Stimulated activated CD4-positive, alpha-beta T cell treated with anti-CD3 and anti-CD28 coated beads, TNF-alpha, amount 100 ng/mL, for 24 hours (primary cell): ENCODE data around the gene FSIP1.

Experiments used
- DNase-seq, 3 experiments: peaks; one replicate each; pipeline ENCODE4 v3.0.0-alpha.2; 2020; ENCODE audit warnings: low read depth in 3 of 3

FSIP1 gene

DNA sequence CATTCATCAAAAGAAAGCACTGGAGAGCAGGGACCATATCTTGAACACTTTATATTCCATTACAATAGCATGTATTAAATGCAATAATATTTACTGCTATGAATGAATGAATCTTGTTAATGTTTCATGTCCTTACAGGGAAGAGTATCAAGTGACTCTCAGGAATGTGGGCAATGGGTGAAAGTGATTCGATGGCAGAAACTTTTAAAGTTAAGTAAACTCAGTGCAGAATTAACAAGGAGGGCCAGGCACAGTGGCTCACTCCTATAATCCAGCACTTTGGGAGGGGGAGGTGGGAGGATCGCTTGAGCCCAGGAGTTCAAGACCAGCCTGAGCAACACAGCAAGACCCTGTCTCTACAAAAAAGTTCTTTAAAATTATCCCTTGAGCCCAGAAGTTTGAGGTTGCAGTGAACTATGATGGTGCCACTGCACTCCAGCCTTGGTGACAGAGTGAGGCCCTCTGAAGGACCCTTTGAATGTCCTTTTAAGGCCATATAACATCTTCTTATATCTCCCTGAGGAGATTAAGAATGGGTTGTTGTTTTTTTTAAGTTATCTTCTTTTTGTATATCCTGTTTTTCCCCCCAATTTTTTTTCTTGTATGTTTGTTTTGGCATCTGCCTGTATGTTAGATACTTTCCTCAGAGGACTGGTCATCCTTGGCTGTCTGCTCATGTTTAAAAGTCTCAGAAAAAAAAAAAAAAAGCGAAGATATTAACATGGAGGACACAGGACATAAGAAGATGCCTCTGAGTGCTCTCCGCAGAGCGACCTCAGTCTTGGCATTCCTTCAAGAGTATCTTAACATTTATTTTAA lies 9.6 kb upstream of the FSIP1 start:
- DNase-seq: no peak

- DNase-seq: no peak
Observed at GRCh38 chr15:39789736-39790135, 7.1 kb upstream of the FSIP1 start.

- no peak for DNase-seq
Observed at GRCh38 chr15:39788800-39789565, 6.3 kb upstream of the FSIP1 start.

GRCh38 chr15:39788108-39788507 lies 5.5 kb upstream of the FSIP1 start:
- no peak for DNase-seq

DNA sequence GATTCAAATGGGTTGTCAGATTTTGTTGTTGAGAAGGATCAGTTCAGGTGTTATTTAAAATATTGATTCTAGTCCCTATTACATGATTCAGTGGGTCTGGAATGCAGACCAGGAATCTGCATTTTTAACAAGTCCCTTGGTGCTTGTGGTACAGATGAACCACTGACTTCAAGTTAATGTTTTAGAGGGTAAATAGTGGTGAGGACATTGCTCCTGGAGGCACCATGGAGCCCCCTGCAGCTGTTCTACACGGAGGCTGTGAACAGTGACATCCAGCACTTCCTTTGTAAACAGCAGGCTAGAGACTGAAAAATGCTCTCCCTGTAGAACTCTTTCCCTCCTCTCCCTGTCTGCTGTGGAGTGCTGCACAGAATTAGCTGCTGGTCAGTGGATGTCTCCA lies 4.8 kb upstream of the FSIP1 start:
- no peak for DNase-seq

DNA sequence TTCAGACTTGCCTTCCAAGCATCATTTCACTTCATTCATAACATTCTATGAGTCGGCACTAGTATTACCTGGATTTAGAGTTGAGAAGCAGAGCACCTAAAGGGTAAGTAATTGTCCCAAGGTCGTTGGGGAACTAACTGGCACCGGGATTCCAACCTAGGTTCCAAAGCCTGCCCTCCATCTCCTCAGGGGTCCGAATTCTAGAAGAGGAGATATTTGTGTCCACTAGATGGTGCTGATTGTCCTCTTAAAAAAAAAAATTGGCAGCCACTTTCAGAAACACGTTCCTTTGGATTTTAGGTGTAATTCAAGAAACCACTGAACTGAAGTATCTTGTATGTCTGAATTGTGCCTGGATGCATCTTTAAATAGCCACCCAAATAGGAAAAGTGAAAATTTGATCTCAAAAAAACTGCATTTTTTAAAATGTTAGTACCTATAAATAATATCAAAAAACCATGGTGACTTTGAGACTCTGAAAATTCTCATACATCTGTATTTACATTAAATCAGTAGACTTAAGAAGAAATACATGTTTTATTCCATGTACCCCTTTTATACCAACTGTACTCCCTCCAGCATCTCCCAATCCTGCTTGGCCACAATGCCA lies 3.9 kb upstream of the FSIP1 start:
- DNase-seq: no peak

GRCh38 chr15:39785841-39786240 lies 3.2 kb upstream of the FSIP1 start:
- DNase-seq: no peak

DNA sequence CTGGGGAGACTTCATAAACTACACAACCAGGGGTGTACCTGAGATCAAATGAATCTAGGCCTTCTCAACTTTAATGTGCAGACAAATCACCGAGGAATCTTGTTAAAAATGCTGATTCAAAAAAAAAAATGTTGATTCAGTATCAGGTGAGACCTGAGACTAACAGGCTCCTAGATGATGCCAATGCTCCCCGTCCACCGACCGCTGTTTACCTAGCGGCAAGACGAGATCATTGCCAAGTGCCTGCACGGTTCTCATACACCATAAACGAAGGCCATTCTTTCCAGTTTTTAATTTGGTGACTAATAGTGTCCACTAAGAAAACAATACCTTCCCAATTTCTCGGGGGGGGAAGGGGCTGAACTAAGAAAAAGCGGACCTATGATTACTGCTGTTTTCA lies 2.5 kb upstream of the FSIP1 start:
- no peak for DNase-seq

GRCh38 chr15:39784638-39785037 lies 2.0 kb upstream of the FSIP1 start:
- DNase-seq: no peak

DNA sequence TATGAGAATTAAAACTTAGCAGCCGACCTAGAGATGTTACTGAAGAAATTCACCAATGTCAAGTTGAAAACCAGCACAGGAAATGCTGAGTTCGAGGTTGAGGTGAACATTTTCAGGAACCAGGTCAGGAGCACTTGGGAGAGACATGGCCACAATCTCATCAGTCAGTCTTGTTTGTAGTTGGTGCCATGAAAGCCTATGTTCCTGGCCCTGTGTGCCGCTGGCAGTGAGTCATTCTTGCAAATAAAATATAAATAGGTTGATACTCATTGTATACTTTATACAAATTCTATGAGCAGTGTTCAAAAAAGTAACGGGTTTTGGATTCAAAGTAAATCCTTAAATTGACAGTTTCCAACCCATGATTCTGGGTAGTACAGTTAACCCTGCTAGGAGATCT lies 1.5 kb upstream of the FSIP1 start:
- DNase-seq: no peak

DNA sequence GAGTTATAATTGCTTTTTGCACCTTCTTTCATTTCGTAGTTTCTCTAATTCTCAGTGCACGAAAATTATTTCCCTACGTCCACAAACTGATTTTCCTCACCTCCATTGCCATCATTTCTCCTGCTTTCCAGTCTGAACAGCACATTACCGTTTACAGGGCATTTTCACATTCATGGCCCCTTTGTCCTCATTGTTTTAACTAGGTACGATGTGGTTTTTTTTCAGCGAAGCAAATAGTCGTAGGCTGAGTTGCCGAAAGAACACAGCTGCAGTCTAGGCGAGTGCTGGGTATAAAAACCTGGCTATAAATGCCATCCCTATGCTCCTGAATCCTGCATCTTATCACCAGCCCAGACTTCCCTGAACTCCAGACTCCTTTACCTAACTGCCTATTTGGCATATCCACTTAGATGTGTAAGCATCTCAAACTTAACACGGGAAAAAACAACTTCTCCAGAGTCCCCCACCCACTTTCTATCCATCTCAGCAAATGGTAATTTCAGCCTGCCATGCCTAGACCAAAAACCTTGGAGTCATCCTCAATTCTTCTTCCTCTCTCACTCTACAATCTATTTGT lies 691 bp upstream of the FSIP1 start:
- DNase-seq: no peak

DNA sequence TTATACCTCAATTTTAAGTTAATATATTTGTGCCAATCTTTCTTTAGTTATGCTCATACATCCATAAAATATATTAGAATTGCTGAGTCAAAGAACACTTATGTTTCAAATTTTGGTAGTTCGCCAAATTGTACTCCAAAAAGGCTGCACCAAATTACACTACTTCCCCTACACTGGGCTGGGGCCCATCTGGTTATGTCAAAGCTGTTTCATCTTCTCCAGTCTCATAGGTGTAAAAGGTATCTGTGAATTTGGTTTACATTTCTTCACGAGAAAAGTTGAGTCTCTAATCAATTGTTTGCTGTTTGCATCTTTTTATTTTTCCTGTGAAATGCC lies 706 bp downstream of the FSIP1 start:
- DNase-seq: no peak

GRCh38 chr15:39781147-39781966 lies 1.3 kb downstream of the FSIP1 start:
- no peak for DNase-seq

GRCh38 chr15:39778021-39778420 lies 4.6 kb downstream of the FSIP1 start:
- no peak for DNase-seq

DNA sequence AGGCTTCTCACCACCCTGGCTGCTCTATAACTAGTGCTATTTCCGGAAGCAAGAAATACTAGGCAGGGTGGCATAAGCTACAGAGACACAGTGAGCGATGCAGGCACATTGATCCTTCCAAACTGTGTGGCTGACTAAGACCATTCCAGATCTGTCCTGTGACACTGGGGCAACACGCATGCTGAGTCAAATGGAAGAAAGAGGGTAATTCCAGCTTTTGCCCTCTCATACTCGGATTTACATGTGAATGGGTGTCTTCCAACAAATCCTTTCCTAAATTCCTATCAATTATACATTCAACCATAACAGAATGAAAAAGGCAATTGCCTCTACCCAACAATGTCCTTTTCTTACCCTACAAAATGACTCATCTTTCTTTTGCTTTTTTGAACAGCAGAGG lies 5.1 kb downstream of the FSIP1 start:
- no peak for DNase-seq

GRCh38 chr15:39776068-39776467 lies 6.6 kb downstream of the FSIP1 start:
- DNase-seq: no peak

DNA sequence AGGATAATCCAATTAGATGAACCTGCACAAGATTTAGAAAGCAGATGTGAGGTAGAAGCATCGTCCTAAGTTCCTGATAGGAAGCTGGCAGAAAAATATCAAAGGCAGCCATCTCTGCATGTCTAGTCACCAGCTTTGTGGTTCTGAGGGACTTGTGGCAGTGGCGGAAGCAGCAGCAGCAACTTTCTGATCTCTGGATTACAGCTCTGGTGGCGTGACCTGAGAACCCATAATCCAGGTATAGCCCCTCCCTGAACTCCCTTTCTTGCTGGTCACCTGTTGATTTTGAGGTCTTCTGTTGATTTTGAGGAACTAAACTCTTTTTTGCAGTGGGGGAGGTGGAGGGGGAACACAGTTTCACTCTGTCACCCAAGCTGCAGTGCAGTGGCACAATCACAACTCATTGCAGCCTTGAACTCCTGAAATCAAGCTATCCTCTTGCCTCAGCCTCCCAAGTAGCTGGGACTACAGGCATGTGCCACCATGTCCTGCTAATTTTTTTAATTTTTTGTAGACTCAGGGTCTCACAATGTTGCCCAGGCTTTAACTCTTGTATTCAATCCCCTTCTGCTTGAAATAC lies 7.9 kb downstream of the FSIP1 start:
- DNase-seq: no peak

- no peak for DNase-seq
Observed at GRCh38 chr15:39770748-39771689, 11.6 kb downstream of the FSIP1 start.

DNA sequence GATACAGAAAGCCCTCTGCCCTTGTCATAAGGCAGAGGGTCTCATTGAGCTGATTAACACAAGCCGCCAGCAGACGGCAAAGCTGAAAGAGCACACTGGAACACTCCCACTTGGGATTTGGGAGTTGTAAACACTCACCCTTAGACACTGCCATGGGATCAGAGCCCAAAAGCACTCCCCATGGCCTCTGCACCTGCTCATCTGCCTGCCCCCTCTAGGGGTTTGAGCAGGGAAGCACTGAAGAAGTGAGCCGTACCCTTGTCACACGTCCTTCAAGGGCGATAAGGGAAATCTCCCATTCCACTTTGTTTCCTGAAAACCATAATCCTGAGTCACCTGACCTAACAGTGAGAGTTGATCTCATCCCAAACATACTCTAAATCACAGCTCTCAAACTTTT lies 14.7 kb downstream of the FSIP1 start:
- DNase-seq: no peak

DNA sequence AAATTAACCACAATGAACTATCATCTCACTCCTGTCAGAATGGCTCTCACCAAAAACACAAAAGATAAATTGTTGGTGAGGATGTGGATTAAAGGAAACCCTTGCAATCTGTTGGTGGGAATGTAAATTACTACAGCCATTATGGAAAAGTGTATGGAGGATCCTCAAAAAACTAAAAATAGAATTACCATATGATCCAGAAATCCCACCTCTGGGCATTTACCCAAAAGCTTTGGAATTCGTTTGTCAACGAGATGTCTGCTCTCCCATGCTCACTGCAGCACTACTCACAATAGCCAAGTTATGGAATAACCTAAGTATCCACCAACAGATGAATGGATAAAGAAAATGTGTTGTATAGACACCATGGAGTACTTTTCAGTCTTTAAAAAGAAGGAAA lies 21.6 kb downstream of the FSIP1 start:
- no peak for DNase-seq
